GM23338 (cell line): ENCODE results near the gene DCAF11. TPM values are rescaled to one million over a fixed set of nuclear protein-coding genes. Genes with fewer than 3 reads are reported as not detected.

Experiments
- ATAC-seq: fragments of 200-7000 bp; cut with Tn5 transposase; 3 replicates; pipeline ENCODE4 v1.9.1; 2020
- DNase-seq: peaks from one replicate; pipeline ENCODE4 v3.0.0-alpha.2; 2015; ENCODE audit warnings: low spot score
- H2AFZ ChIP-seq: fragments of 200-600 bp; sonication (generic); 2 replicates; pipeline ENCODE4 v1.8.0; 2016; ENCODE audit warnings: antibody characterized with exemption, mild to moderate bottlenecking, moderate library complexity
- H3F3A ChIP-seq: fragments of 200-600 bp; sonication (generic); replicated peaks from 2 replicates; pipeline ENCODE4 v1.8.0; 2017; ENCODE audit warnings: antibody characterized with exemption, mixed run types, low read depth
- H3K27ac ChIP-seq: fragments of 200-600 bp; sonication (generic); 2 replicates; pipeline ENCODE4 v1.6.1; 2016; ENCODE audit warnings: low read depth
- H3K27me3 ChIP-seq: fragments of 200-600 bp; sonication (generic); 2 replicates; pipeline ENCODE4 v1.8.0; 2016; ENCODE audit warnings: mild to moderate bottlenecking, mixed run types, moderate library complexity; ENCODE audit not compliant: insufficient read depth
- H3K36me3 ChIP-seq: fragments of 200-600 bp; sonication (generic); 2 replicates; pipeline ENCODE4 v1.8.0; 2016; ENCODE audit warnings: mild to moderate bottlenecking; ENCODE audit not compliant: insufficient read depth
- H3K4me1 ChIP-seq: fragments of 200-600 bp; sonication (generic); 2 replicates; pipeline ENCODE4 v1.8.0; 2016; ENCODE audit warnings: mild to moderate bottlenecking, moderate library complexity; ENCODE audit not compliant: insufficient read depth
- H3K4me2 ChIP-seq: fragments of 200-600 bp; sonication (generic); 2 replicates; pipeline ENCODE4 v1.7.1; 2017; ENCODE audit warnings: mixed run types
- H3K4me3 ChIP-seq: fragments of 200-600 bp; sonication (generic); 2 replicates; pipeline ENCODE4 v1.6.1; 2016; ENCODE audit warnings: mixed run types
- H3K79me2 ChIP-seq: fragments of 200-600 bp; sonication (generic); replicated peaks from 2 replicates; pipeline ENCODE4 v1.8.0; 2017; ENCODE audit warnings: mild to moderate bottlenecking; ENCODE audit not compliant: insufficient read depth
- H3K9me2 ChIP-seq: fragments of 200-600 bp; sonication (generic); 2 replicates; pipeline ENCODE4 v1.8.0; 2017; ENCODE audit not compliant: insufficient read depth
- H4K20me1 ChIP-seq: fragments of 200-600 bp; sonication (generic); replicated peaks from 2 replicates; pipeline ENCODE4 v1.8.0; 2017; ENCODE audit warnings: mild to moderate bottlenecking; ENCODE audit not compliant: insufficient read depth
- H3K27ac Mint-ChIP-seq: 2 replicates; pipeline ENCODE4 v1.8.0; 2020; ENCODE audit warnings: inconsistent platforms, mild to moderate bottlenecking, moderate library complexity, mixed read lengths
- H3K27me3 Mint-ChIP-seq: 3 replicates; pipeline ENCODE4 v1.8.0; 2022; ENCODE audit warnings: low read depth, mild to moderate bottlenecking, moderate library complexity, mixed read lengths, inconsistent platforms; ENCODE audit not compliant: insufficient read depth, poor library complexity
- H3K36me3 Mint-ChIP-seq: 3 replicates; pipeline ENCODE4 v1.8.0; 2021; ENCODE audit warnings: low read depth, mild to moderate bottlenecking, inconsistent platforms, moderate library complexity, mixed read lengths
- H3K4me1 Mint-ChIP-seq: 3 replicates; pipeline ENCODE4 v1.8.0; 2020; ENCODE audit warnings: mild to moderate bottlenecking, inconsistent platforms, mixed read lengths
- H3K4me3 Mint-ChIP-seq: 3 replicates; pipeline ENCODE4 v1.8.0; 2021; ENCODE audit warnings: moderate library complexity, mild to moderate bottlenecking, inconsistent platforms, mixed read lengths
- H3K9me3 Mint-ChIP-seq: 3 replicates; pipeline ENCODE4 v1.8.0; 2020; ENCODE audit warnings: moderate library complexity, mild to moderate bottlenecking, inconsistent platforms, mixed read lengths
- CREB1 ChIP-seq: fragments of 250-450 bp; sonication (Bioruptor Pico); IDR thresholded peaks from 2 replicates; pipeline ENCODE4 v1.5.0; 2020; ENCODE audit warnings: low read depth, mild to moderate bottlenecking, moderate library complexity
- EZH2 ChIP-seq: fragments of 200-600 bp; sonication (generic); IDR thresholded peaks from one replicate; pipeline ENCODE4 v1.8.0; 2017; ENCODE audit warnings: antibody characterized with exemption, mild to moderate bottlenecking, low read depth; ENCODE audit not compliant: unreplicated experiment
- EZH2phosphoT487 ChIP-seq: fragments of 200-600 bp; sonication (generic); IDR thresholded peaks from one replicate; pipeline ENCODE4 v1.8.1; 2018; ENCODE audit warnings: antibody characterized with exemption; ENCODE audit not compliant: unreplicated experiment
- JUNB ChIP-seq: IDR thresholded peaks from one replicate; pipeline ENCODE4 v1.6.1; 2016; ENCODE audit warnings: antibody characterized with exemption; ENCODE audit not compliant: unreplicated experiment
- POLR2AphosphoS5 ChIP-seq: IDR thresholded peaks from 2 replicates; pipeline ENCODE4 v1.6.1; 2016; ENCODE audit warnings: antibody characterized with exemption, low read depth
- REST ChIP-seq: IDR thresholded peaks from one replicate; pipeline ENCODE4 v1.6.1; 2018; ENCODE audit warnings: antibody characterized with exemption; ENCODE audit not compliant: unreplicated experiment
- ZNF331 ChIP-seq: fragments of 250-450 bp; sonication (Bioruptor Pico); IDR thresholded peaks from 2 replicates; pipeline ENCODE4 v1.5.0; 2020; ENCODE audit warnings: low read depth, mild to moderate bottlenecking, moderate library complexity
- polyA plus RNA-seq: library from polyadenylated mRNA; unstranded; fragments of >200 nt; fragmentation: Nextera tagmentation; extraction: Ambion mirVana; gene quantifications from 2 replicates; pipeline ENCODE4 v1.2.1, GENCODE V29; 2016
- total RNA-seq: library from RNA; depleted of rRNA; stranded (reverse); fragments of >200 nt; shearing (Covaris generic); gene quantifications from 2 replicates; pipeline ENCODE4 v1.2.3, GENCODE V29; 2014
- TF ChIP-seq, protein P1 (sequence below): IDR thresholded peaks from 2 replicates; pipeline ENCODE4 v1.6.1; 2016; ENCODE audit warnings: antibody characterized with exemption

Gene DCAF11
- total and polyA plus RNA-seq, 2 experiments from 2014 or later, result 18.6 to 93.2 TPM

DNA sequence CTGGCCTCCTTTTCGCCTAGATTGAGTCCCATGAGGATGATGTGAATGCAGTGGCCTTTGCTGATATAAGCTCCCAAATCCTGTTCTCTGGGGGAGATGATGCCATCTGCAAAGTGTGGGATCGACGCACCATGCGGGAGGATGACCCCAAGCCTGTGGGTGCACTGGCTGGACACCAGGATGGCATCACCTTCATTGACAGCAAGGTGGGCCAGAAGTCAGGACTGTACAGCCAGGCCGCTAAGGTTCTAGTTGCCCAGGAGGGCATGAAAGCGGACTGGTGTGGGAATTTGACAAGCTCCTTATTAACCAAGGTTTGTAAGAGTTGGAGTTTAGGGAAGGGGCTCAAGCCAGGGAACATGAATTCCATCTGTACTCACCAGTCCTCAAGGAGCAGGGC lies 5.1 kb downstream of the DCAF11 start (continued):
- TF ChIP-seq EZH2 (no peak), JUNB (no peak), REST (no peak), CREB1 (CRISPR knock-in tag) (no peak)
- TF ChIP-seq, protein P1, sequence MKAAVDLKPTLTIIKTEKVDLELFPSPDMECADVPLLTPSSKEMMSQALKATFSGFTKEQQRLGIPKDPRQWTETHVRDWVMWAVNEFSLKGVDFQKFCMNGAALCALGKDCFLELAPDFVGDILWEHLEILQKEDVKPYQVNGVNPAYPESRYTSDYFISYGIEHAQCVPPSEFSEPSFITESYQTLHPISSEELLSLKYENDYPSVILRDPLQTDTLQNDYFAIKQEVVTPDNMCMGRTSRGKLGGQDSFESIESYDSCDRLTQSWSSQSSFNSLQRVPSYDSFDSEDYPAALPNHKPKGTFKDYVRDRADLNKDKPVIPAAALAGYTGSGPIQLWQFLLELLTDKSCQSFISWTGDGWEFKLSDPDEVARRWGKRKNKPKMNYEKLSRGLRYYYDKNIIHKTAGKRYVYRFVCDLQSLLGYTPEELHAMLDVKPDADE, result no peak

GRCh38 chr14:24121210-24121609 lies 6.6 kb downstream of the DCAF11 start:
- Histone ChIP-seq H3K79me2 (peaks cover 6% of the 10 kb centered on the region), H3F3A (no peaks in the 10 kb centered on the region), H3K27ac (no peak overlapping the region), H3K4me1 (peaks cover under 1% of the 10 kb centered on the region; the same call in 1 of the 2 replicates), H3K27me3 (no peaks in the 10 kb centered on the region), H4K20me1 (no peaks in the 10 kb centered on the region; the same call in 1 of the 2 replicates), H3K9me2 (no peaks in the 10 kb centered on the region), H2AFZ (no peak overlapping the region), H3K4me2 (no peak overlapping the region), H3K4me3 (no peak overlapping the region), H3K36me3 (peaks cover 19% of the 10 kb centered on the region; the same call in 1 of the 2 replicates)
- Mint-ChIP-seq H3K36me3 (peaks cover 58% of the 10 kb centered on the region), H3K9me3 (no peaks in the 10 kb centered on the region), H3K4me1 (peaks cover 5% of the 10 kb centered on the region; the same call in 2 of the 3 replicates), H3K27me3 (peaks cover 3% of the 10 kb centered on the region), H3K27ac (no peak overlapping the region), H3K4me3 (no peak overlapping the region)
- TF ChIP-seq, protein P1, result no peak
- TF ChIP-seq EZH2 (no peak), ZNF331 (CRISPR knock-in tag) (no peak), EZH2phosphoT487 (no peak), POLR2AphosphoS5 (no peak), JUNB (no peak), REST (no peak)
- no peak for ATAC-seq
- no peak for DNase-seq
